Spinal cord (tissue), 10 donors: ENCODE data around the gene BID. TPM values are rescaled to one million over a fixed set of nuclear protein-coding genes. Genes with fewer than 3 reads are reported as not detected.

ENCODE experiments used
- DNase-seq, 6 donors: peaks; one replicate each; pipeline versions ENCODE4 v3.0.0 to v3.0.0-alpha.2; 2013 to 2015; ENCODE audit warnings: low spot score in 6 of 6, low read depth in 4 of 6
- H3K27ac ChIP-seq: one replicate; pipeline ENCODE4 v1.5.1; 2013; ENCODE audit warnings: low read depth, low read length, control low read depth
- H3K27me3 ChIP-seq: one replicate; pipeline ENCODE4 v1.6.1; 2013; ENCODE audit warnings: low read length; ENCODE audit not compliant: control insufficient read depth, insufficient read depth
- H3K36me3 ChIP-seq: one replicate; pipeline ENCODE4 v1.6.1; 2013; ENCODE audit warnings: low read length; ENCODE audit not compliant: control insufficient read depth, insufficient read depth
- H3K4me1 ChIP-seq: one replicate; pipeline ENCODE4 v1.6.1; 2013; ENCODE audit warnings: low read length; ENCODE audit not compliant: control insufficient read depth, insufficient read depth
- H3K4me3 ChIP-seq: one replicate; pipeline ENCODE4 v1.5.1; 2013; ENCODE audit warnings: low read depth, low read length, control low read depth
- H3K9me3 ChIP-seq: one replicate; pipeline ENCODE4 v1.6.1; 2013; ENCODE audit warnings: low read length; ENCODE audit not compliant: control insufficient read depth, insufficient read depth
- WGBS: methylation state at CpG from one replicate; pipeline ENCODE4 v1.1.5; 2013; ENCODE audit warnings: missing lambda C conversion rate; ENCODE audit not compliant: insufficient coverage; 5-methylcytosine and 5-hydroxymethylcytosine counted together
- polyA plus RNA-seq, 2 donors: library from polyadenylated mRNA; unstranded; fragments of 120-200 nt; gene quantifications; one replicate each; pipeline ENCODE4 v1.2.1, GENCODE V29; 2013; ENCODE audit not compliant: insufficient read length in 2 of 2
- total RNA-seq, 2 donors: library from RNA; depleted of rRNA in 1 of 2; stranded (reverse); fragments of 120-200 nt in 1 of 2; fragments of >200 nt in 1 of 2; gene quantifications; one replicate each; pipeline versions ENCODE4 v1.2.3 to v1.2.4, GENCODE V29; 2013 to 2014
- donor health status: healthy.

BID gene
- total and polyA plus RNA-seq, 4 donors: 24.7 to 49.2 (median 37.4) TPM

DNA sequence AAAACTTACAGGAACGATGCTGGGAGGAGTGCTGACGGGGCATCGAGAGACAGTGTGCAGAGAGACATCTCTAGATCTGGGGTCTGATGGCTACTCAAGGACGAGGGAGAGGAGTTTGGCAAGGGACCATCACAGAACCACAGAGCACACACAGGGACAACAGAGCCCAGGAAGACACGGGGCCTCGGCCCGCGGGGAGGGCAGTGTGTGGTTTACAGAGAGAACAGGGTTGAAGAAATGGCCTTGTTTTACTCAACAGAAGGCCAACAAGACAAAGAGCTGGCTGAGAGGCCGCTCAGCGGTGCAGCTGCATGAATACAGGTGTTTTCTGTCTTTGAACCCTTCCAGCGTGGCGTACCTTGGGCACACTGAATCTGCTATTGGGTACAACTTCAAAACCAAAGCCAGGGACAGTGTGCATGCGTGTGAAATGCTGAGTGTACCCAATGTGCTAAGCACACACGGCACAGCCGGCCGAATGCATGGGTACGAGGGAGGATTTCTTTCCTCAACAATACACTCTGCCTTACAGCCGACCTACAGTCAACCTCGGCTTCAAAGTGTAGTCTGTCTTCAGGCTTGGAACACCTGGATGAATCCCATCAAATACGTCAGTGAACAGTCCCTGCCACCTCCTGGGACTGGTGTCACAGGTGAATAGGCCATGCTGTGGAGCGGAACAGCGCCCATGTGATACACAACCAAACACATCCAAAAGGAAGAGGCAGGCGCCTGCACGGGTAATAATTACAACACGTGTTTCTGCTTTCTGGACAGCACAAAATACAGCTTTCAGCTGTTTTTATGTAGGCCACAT, 20.7 kb upstream of the BID start:
- Histone ChIP-seq H3K4me1 (no peaks in the 10 kb centered on the region), H3K4me3 (no peak overlapping the region), H3K27ac (no peak overlapping the region), H3K27me3 (no peaks in the 10 kb centered on the region), H3K9me3 (no peaks in the 10 kb centered on the region), H3K36me3 (peaks cover 86% of the 10 kb centered on the region)
- DNase-seq: no peak
- WGBS: 95% methylated on average over 20 of the region's 25 CpGs

DNA sequence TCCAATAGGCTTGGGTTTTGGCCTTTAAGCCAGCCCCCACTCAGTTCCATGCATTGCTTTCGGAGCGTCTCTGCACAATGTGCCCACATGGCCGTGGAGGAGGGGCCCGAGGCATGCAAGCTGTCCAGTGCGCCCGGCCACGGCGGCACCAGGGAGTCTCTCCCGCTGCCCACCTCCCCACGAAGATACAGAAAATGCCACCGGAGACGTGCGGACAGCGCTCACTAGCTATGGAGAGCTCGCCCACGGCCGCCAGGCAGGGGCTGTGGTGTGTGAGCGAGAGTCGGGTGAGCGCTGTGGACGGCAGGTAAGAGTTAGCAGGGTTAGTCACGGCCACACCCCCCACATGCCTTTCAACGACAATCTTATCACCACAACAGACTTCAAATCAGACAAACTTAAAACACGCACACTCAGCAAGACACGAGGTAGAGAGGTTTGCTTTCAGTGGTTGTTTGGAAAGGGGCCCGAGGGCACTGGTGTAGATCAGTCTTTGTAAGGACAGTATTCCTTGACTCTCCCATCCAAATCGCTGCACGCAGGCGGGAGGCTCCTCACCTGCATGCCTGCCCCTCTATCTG, 18.7 kb upstream of the BID start:
- Histone ChIP-seq H3K27ac (no peak overlapping the region), H3K4me1 (peaks cover 6% of the 10 kb centered on the region), H3K9me3 (no peaks in the 10 kb centered on the region), H3K27me3 (no peaks in the 10 kb centered on the region), H3K36me3 (peaks cover 95% of the 10 kb centered on the region), H3K4me3 (no peak overlapping the region)
- WGBS: 93% methylated on average over 20 of the region's 29 CpGs
- no peak for DNase-seq

GRCh38 chr22:17792299-17792698, 18.0 kb upstream of the BID start:
- WGBS: 64% methylated on average over 5 of the region's 5 CpGs
- no peak for DNase-seq
- H3K36me3 ChIP-seq: peaks cover 95% of the 10 kb centered on the region
- H3K27me3 ChIP-seq: no peaks in the 10 kb centered on the region
- H3K27ac ChIP-seq: no peak overlapping the region
- H3K9me3 ChIP-seq: no peaks in the 10 kb centered on the region
- peaks cover 6% of the 10 kb centered on the region for H3K4me1 ChIP-seq
- no peak overlapping the region for H3K4me3 ChIP-seq

- Histone ChIP-seq H3K27me3 (no peaks in the 10 kb centered on the region), H3K4me3 (no peak overlapping the region), H3K27ac (no peak overlapping the region), H3K4me1 (peaks cover 17% of the 10 kb centered on the region), H3K9me3 (no peaks in the 10 kb centered on the region), H3K36me3 (peaks cover 94% of the 10 kb centered on the region)
- DNase-seq: no peak
- WGBS: 90% methylated on average over 20 of the region's 21 CpGs
Observed at GRCh38 chr22:17791196-17791595, 16.9 kb upstream of the BID start.

DNA sequence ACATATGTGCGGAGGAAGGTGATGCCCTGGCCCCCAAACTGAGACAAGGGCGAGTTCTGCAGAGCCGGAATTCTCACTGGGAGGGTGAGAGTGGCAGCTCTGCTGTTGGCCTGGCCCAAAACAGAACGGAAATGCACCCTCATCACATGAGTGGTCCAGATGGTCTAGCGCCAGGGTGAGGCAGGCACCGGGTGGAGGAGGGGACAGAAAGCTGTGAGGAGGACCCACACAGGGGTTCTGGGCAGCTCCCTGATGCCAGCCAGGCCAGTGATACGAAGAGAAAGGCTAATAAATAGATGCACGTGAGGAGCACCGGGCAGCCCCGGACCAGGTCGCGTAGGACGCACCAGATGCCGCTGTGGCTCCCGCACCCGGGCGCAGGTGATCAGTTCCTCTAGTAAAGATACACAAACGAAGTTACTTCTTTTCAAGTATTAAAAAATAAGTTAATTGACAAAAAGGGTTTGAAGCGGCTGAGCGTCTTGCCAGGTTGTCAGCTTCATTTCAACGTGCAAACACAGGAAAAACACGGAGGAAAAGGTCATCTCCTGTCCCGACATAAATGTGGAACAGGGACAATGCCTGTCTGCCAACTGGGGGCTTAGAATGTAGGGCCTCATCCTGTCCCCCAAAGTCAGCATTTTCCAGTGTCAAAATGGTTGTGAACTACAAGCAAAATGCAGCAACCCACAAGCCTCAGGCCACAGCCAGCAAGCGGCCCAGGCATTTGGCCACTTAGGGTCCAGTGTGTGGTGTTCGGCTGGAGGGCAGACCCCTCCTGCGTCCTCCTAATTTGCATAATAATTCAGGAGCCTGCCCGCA, 15.3 kb upstream of the BID start:
- no peaks in the 10 kb centered on the region for H3K9me3 ChIP-seq
- no peak for DNase-seq
- 88% methylated on average over 25 of the region's 27 CpGs for WGBS
- peaks cover 89% of the 10 kb centered on the region for H3K36me3 ChIP-seq
- H3K27me3 ChIP-seq: no peaks in the 10 kb centered on the region
- H3K4me3 ChIP-seq: no peak overlapping the region
- no peak overlapping the region for H3K27ac ChIP-seq
- peaks cover 21% of the 10 kb centered on the region for H3K4me1 ChIP-seq

DNA sequence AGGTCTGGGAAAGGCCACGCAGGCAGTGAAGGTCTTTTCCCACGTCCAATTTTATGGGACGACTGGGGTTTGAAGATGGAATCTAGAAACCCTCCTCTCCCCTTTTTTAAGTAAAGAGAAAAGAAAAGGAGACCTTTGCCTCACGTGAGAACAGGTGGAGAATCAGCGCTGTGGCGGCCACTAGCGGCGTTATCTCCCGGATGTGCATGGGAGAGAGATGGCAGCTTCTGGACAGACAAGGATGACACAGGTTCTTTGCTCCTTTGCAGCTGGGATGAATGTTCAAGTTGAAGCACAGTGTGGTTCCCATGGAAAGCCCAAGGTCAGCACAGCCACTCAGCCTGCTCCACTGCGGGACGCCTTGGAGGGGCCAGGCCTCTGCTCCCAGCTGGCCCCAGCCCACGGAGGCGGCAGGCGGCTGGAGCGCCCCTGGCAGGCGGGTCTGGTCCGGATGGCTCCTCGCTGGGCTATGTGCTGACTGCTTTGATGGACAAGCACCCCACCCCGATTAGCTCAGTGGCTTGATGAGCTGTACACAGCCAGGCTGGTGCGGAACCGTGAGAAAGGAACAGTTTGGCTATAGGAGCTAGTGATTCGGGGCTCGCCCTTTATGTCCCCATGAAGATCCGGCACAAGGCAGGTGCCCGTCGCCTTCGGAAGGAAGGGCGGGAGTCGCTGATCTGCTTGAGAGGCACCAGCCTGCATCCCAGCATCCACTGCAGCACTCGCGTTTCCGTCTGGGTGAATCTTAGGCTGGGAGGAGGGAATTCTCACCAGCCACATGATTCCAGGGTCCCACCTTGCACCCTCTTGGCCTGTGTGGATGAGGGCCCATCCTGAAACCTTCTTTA, 14.5 kb upstream of the BID start:
- peaks cover 81% of the 10 kb centered on the region for H3K36me3 ChIP-seq
- H3K27me3 ChIP-seq: no peaks in the 10 kb centered on the region
- H3K27ac ChIP-seq: no peak overlapping the region
- no peak for DNase-seq
- H3K4me1 ChIP-seq: peaks cover 21% of the 10 kb centered on the region
- no peaks in the 10 kb centered on the region for H3K9me3 ChIP-seq
- no peak overlapping the region for H3K4me3 ChIP-seq
- WGBS: 80% methylated on average over 26 of the region's 32 CpGs

- peaks cover 73% of the 10 kb centered on the region for H3K36me3 ChIP-seq
- no peak overlapping the region for H3K27ac ChIP-seq
- H3K4me1 ChIP-seq: peaks cover 29% of the 10 kb centered on the region
- H3K4me3 ChIP-seq: no peak overlapping the region
- 86% methylated on average over 20 of the region's 21 CpGs for WGBS
- no peaks in the 10 kb centered on the region for H3K27me3 ChIP-seq
- no peaks in the 10 kb centered on the region for H3K9me3 ChIP-seq
- DNase-seq: no peak
Observed at GRCh38 chr22:17787716-17788330, 13.6 kb upstream of the BID start.

DNA sequence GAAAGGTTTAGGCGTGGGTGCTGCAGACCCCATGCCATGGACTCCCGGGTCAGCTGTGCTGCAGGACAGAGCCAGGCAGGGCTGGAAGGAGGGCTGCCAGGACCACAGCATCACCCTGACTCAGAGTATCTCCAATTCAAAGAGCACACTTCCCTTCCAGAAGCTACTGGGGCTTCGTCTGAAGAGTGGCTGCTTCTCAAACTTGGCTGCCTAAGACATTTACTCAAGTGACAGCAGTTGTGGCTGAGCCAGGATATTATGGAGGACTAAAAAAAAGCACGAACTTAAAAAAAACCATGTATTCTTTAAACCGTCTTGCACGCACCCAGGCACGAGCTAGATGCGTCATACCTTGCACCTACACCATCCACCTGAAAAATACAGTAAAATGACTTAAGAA, 13.0 kb upstream of the BID start:
- WGBS: 71% methylated on average over 6 of the region's 8 CpGs

More for the DNA sequence above, 13.0 kb upstream of the BID start:
- Histone ChIP-seq H3K4me1 (peaks cover 33% of the 10 kb centered on the region), H3K4me3 (no peak overlapping the region), H3K27me3 (no peaks in the 10 kb centered on the region), H3K27ac (peak overlapping the region; percentile 64), H3K9me3 (no peaks in the 10 kb centered on the region), H3K36me3 (peaks cover 72% of the 10 kb centered on the region)
- DNase-seq: peak in 1 of 6 donors; percentile 43
